ENCODE measurements around the gene CTF1.
"Not testable (repeated sequence)": the region's sequence is repeated elsewhere in the genome, so short reads cannot be mapped to it uniquely, and the experiment has no call there.

The CTF1 gene

DNA sequence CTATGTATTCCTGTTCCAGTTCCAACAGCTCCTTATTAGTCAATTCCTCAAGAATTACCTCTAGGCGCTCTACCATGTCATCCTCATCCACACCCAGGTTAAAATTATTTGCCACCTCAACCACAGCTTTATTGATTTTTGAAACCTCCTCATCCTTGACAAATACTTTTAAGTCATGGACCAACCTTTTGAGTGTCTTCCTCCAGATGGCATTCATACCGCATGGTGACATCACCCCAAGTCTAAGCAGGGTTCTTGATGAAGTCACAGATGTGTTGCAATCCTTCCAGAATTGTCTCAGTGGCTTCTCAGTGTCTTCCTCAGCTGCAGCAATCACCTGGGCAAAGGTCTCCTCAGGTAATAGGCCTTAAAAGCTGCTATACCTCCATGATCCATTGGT, 42.7 kb upstream of the CTF1 start:
- H3K4me3 ChIP-seq (ENCODE audit: low read length), result no peak overlapping the region
- H3K79me2 ChIP-seq (ENCODE audit: control insufficient read depth, low read length), result no peaks in the 10 kb centered on the region
- H3K27me3 ChIP-seq (ENCODE audit: control insufficient read depth, low read length), result 0 out of 2 replicates have a peak, but pooled peaks cover 3% of the 10 kb centered on the region
- H3K4me1 ChIP-seq (ENCODE audit: control insufficient read depth, low read length), result no peaks in the 10 kb centered on the region
- no peaks in the 10 kb centered on the region for H3K36me3 ChIP-seq (ENCODE audit: control insufficient read depth, low read length)
- no peaks in the 10 kb centered on the region for H3K9me2 ChIP-seq (replicated peaks; ENCODE audit: control insufficient read depth, low read length)
- no peaks in the 10 kb centered on the region for H3K9me3 ChIP-seq (ENCODE audit: control insufficient read depth, insufficient read depth, low read length)
- TF ChIP-seq EZH2phosphoT487 (IDR thresholded peaks at IDR 0.05; ENCODE audit: borderline replicate concordance, low read length), result no peak
- TF ChIP-seq, protein P1, sequence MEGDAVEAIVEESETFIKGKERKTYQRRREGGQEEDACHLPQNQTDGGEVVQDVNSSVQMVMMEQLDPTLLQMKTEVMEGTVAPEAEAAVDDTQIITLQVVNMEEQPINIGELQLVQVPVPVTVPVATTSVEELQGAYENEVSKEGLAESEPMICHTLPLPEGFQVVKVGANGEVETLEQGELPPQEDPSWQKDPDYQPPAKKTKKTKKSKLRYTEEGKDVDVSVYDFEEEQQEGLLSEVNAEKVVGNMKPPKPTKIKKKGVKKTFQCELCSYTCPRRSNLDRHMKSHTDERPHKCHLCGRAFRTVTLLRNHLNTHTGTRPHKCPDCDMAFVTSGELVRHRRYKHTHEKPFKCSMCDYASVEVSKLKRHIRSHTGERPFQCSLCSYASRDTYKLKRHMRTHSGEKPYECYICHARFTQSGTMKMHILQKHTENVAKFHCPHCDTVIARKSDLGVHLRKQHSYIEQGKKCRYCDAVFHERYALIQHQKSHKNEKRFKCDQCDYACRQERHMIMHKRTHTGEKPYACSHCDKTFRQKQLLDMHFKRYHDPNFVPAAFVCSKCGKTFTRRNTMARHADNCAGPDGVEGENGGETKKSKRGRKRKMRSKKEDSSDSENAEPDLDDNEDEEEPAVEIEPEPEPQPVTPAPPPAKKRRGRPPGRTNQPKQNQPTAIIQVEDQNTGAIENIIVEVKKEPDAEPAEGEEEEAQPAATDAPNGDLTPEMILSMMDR (IDR thresholded peaks at IDR 0.05; ENCODE audit: low read depth, low read length, poor library complexity, severe bottlenecking), result no peak
- no peaks in the 10 kb centered on the region for H4K20me1 ChIP-seq (ENCODE audit: control insufficient read depth, insufficient read depth, low read depth, low read length)
- no peak overlapping the region for H3K4me2 ChIP-seq (ENCODE audit: low read length)
- H3F3A ChIP-seq (ENCODE audit: control insufficient read depth, insufficient read depth), result no peaks in the 10 kb centered on the region
- H3K27ac ChIP-seq (ENCODE audit: low read depth, low read length), result no peak overlapping the region

DNA sequence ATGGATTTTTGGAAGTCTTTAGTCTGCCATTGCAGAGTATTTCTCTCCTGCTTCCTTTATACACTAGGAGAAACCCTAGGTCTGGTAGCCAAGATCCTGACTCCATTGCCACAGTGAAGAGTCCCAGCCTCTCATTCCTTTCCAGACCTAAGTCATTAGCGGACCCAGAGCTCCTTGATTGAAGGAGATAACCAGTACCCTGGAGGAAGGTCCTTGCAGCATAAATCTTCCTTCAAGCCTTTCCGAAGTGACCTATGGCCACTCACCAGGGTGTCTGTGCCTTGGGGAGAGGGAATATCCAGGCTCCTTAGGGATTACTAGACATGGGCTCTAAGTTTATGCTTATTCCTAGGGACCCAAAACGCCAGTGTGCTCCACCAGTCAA, 38.3 kb upstream of the CTF1 start:
- H3K36me3 ChIP-seq (ENCODE audit: control insufficient read depth, low read length), result no peaks in the 10 kb centered on the region
- no peak overlapping the region for H3K4me3 ChIP-seq (ENCODE audit: low read length)
- H3K27ac ChIP-seq (ENCODE audit: low read depth, low read length), result no peak overlapping the region
- H3K79me2 ChIP-seq (ENCODE audit: control insufficient read depth, low read length), result no peaks in the 10 kb centered on the region
- no peak overlapping the region for H3K4me2 ChIP-seq (ENCODE audit: low read length)
- no peaks in the 10 kb centered on the region for H3K9me2 ChIP-seq (replicated peaks; ENCODE audit: control insufficient read depth, low read length)
- no peaks in the 10 kb centered on the region for H3F3A ChIP-seq (ENCODE audit: control insufficient read depth, insufficient read depth)
- no peaks in the 10 kb centered on the region for H3K4me1 ChIP-seq (ENCODE audit: control insufficient read depth, low read length)
- 0 out of 2 replicates have a peak, but pooled peaks cover 3% of the 10 kb centered on the region for H3K27me3 ChIP-seq (ENCODE audit: control insufficient read depth, low read length)
- H4K20me1 ChIP-seq (ENCODE audit: control insufficient read depth, insufficient read depth, low read depth, low read length), result no peaks in the 10 kb centered on the region
- TF ChIP-seq, protein P1 (IDR thresholded peaks at IDR 0.05; ENCODE audit: low read depth, low read length, poor library complexity, severe bottlenecking), result no peak
- no peak for TF ChIP-seq EZH2phosphoT487 (IDR thresholded peaks at IDR 0.05; ENCODE audit: borderline replicate concordance, low read length)
- H3K9me3 ChIP-seq (ENCODE audit: control insufficient read depth, insufficient read depth, low read length), result no peaks in the 10 kb centered on the region

DNA sequence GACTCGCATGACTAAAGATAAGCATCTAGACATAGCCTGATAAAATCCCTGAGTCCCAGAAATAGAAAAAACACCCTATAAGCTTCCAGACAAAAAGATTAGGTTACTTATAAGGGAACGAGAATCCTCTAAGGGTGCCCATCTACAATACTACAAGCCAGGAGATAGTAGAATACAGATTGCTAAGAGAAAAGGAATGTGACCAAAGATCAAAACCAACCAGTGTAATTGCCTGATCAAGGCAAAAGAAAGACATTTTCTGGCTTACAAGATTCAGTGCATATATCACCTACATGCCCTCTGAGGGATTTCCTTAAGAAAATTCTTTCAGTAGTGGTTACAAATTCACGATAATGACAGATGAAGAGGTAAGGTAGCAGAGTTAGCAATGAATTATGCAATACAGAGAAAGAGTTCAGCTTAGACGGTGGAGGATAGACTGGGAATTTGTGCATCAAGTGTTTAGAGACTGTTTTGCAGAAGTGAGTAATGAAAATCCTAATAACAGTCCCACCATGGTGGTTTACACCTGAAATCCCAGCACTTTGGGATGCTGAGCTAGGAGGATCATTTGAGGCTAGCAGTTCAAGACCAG, 37.5 kb upstream of the CTF1 start:
- Histone ChIP-seq H3K4me1 (ENCODE audit: control insufficient read depth, low read length) (no peaks in the 10 kb centered on the region), H4K20me1 (ENCODE audit: control insufficient read depth, insufficient read depth, low read depth, low read length) (no peaks in the 10 kb centered on the region), H3K9me2 (replicated peaks; ENCODE audit: control insufficient read depth, low read length) (no peaks in the 10 kb centered on the region), H3K4me2 (ENCODE audit: low read length) (no peak overlapping the region), H3K79me2 (ENCODE audit: control insufficient read depth, low read length) (no peaks in the 10 kb centered on the region), H3K27me3 (ENCODE audit: control insufficient read depth, low read length) (0 out of 2 replicates have a peak, but pooled peaks cover 3% of the 10 kb centered on the region), H3K27ac (ENCODE audit: low read depth, low read length) (no peak overlapping the region), H3K4me3 (ENCODE audit: low read length) (no peak overlapping the region), H3K9me3 (ENCODE audit: control insufficient read depth, insufficient read depth, low read length) (no peaks in the 10 kb centered on the region), H3F3A (ENCODE audit: control insufficient read depth, insufficient read depth) (no peaks in the 10 kb centered on the region), H3K36me3 (ENCODE audit: control insufficient read depth, low read length) (no peaks in the 10 kb centered on the region)
- TF ChIP-seq, protein P1 (IDR thresholded peaks at IDR 0.05; ENCODE audit: low read depth, low read length, poor library complexity, severe bottlenecking), result no peak
- TF ChIP-seq EZH2phosphoT487 (IDR thresholded peaks at IDR 0.05; ENCODE audit: borderline replicate concordance, low read length), result no peak

DNA sequence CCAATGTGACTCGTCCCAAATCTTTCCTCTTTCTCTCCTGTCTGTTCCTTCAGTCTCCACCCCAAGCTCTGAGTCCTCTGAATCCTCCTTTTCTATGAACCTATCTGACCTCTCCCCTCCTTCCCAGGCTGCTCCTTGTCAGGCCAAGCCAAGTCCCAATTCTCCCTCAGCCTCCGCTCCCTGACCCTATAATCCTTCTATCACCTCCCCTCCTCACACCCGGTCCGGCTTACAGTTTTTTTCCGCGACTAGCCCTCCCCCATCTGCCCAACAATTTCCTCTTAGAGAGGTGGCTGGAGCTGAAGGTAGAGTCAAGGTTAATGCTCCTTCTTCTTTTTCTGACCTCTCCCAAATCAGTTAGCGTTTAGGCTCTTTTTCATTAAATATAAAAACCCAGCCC, 35.7 kb upstream of the CTF1 start:
- not testable (repeated sequence) for H3K4me2 ChIP-seq (ENCODE audit: low read length); H3K27ac ChIP-seq (ENCODE audit: low read depth, low read length); H4K20me1 ChIP-seq (ENCODE audit: control insufficient read depth, insufficient read depth, low read depth, low read length); H3F3A ChIP-seq (ENCODE audit: control insufficient read depth, insufficient read depth); H3K9me3 ChIP-seq (ENCODE audit: control insufficient read depth, insufficient read depth, low read length); H3K79me2 ChIP-seq (ENCODE audit: control insufficient read depth, low read length); H3K4me1 ChIP-seq (ENCODE audit: control insufficient read depth, low read length); H3K27me3 ChIP-seq (ENCODE audit: control insufficient read depth, low read length); H3K4me3 ChIP-seq (ENCODE audit: low read length); H3K9me2 ChIP-seq (replicated peaks; ENCODE audit: control insufficient read depth, low read length); H3K36me3 ChIP-seq (ENCODE audit: control insufficient read depth, low read length)

DNA sequence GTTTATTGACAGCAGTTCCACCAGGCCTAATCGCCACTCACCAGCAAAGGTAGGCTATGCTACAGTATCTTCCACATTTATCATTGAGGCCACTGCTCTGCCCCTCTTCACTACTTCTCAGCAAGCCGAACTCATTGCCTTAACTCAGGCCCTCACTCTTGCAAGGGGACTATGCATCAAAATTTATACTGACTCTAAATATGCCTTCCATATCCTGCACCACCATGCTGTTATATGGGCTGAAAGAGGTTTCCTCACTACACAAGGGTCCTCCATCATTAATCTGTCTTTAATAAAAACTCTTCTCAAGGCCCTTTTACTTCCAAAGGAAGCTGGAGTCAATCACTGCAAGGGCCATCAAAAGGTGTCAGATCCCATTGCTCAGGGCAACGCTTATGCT, 33.2 kb upstream of the CTF1 start:
- H4K20me1 ChIP-seq (ENCODE audit: control insufficient read depth, insufficient read depth, low read depth, low read length); H3K27me3 ChIP-seq (ENCODE audit: control insufficient read depth, low read length); H3F3A ChIP-seq (ENCODE audit: control insufficient read depth, insufficient read depth); H3K4me3 ChIP-seq (ENCODE audit: low read length); H3K36me3 ChIP-seq (ENCODE audit: control insufficient read depth, low read length); H3K79me2 ChIP-seq (ENCODE audit: control insufficient read depth, low read length); H3K9me3 ChIP-seq (ENCODE audit: control insufficient read depth, insufficient read depth, low read length); H3K4me2 ChIP-seq (ENCODE audit: low read length); H3K9me2 ChIP-seq (replicated peaks; ENCODE audit: control insufficient read depth, low read length); H3K27ac ChIP-seq (ENCODE audit: low read depth, low read length): not testable (repeated sequence)
- H3K4me1 ChIP-seq (ENCODE audit: control insufficient read depth, low read length), result peaks cover 10% of the 10 kb centered on the region

Data from DOHH2 (cell line).